A549 treated with Mapracorat at 1 μM for 4 hours (cell line): ENCODE results near the gene DOCK10. TPM values are rescaled to one million over a fixed set of nuclear protein-coding genes. Genes with fewer than 3 reads are reported as not detected.

ENCODE experiments used
- total RNA-seq: library from RNA; stranded (reverse); fragments of 200-300 nt; extraction: Qiagen RNA extraction; gene quantifications from 5 replicates; pipeline ENCODE4 v1.2.3, GENCODE V29; 2022

DOCK10 gene
- 25.5 to 29.8 TPM (median 26.8 TPM) in 5 replicates for total RNA-seq

GRCh38 chr2:225041851-225042799 is at the start of gene DOCK10:
DOCK10 (minus strand) TSS chr2:225042468; CDS start chr2:225042374, 94 bp downstream.

GRCh38 chr2:224716201-224716600 is 326.1 kb downstream of the DOCK10 start, which contains the start of gene CCDC195:
CCDC195 (minus strand) TSS chr2:224716365; CDS start chr2:224716365, 0 bp downstream.

